Loucy (cell line): ENCODE results near the gene SMAD7.

Source experiments
- CTCF ChIP-seq: fragments of 200-600 bp; sonication (generic); conservative IDR thresholded peaks from 2 replicates; pipeline ENCODE4 v1.5.1; 2014; ENCODE audit warnings: mild to moderate bottlenecking, antibody characterized with exemption, low read length
- EZH2phosphoT487 ChIP-seq: fragments of 200-600 bp; IDR thresholded peaks from 2 replicates; pipeline ENCODE4 v1.6.1; 2018; ENCODE audit warnings: antibody characterized with exemption, mild to moderate bottlenecking, moderate library complexity, borderline replicate concordance

- no peak for TF ChIP-seq CTCF
- no peak for TF ChIP-seq EZH2phosphoT487
Measured at GRCh38 chr18:48878471-48878870, 72.3 kb downstream of the SMAD7 start.
